Cerebellar nuclear complex (tissue), 1 donor: Measurements from ENCODE around the gene ABCA1.
"Not testable (repeated sequence)": the region's sequence is repeated elsewhere in the genome, so short reads cannot be mapped to it uniquely, and the experiment has no call there.

Experiments
- DNase-seq, 2 experiments: peaks; one replicate each; lab custom pipeline; 2025; lab: John Stamatoyannopoulos, UW

The ABCA1 gene

GRCh38 chr9:104944871-104945270, 16.9 kb upstream of the ABCA1 start:
- DNase-seq, result no peak

DNA sequence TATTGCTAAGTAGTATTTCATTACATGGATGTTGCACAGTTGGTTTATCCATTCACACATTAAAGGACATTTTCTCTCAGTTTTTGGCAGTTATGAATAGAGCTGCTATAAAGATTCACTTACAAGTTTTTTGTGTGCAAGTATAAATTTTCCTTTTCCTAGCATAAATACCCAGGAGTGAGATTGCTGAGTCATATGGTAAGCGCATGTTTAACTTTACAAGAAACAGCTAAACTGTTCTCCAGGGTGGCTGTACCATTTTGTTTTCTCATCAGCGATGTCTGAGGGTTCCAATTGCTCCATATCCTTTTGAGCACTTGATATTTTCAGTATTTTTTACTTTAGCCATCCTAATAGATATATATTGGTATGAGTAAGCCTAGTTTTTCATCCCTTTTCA, 16.4 kb upstream of the ABCA1 start:
- no peak for DNase-seq

DNA sequence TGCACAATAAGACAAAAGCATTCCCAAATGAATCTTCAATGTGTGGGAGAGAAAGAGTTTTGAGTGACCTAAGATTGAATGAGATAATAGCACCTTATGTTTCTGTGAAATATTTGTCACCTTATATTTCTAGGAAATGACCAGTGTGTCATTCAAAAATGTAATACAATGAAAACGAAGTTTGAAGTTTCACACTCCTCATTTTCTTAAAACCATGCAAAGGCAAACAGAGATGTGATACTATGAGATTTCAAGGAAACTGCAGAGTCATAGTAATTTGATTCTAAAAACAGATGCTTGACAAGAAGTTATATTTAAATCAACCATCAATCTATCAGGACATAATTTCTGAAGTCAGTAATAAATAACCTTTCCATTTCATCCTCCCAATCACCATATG, 13.6 kb upstream of the ABCA1 start:
- DNase-seq, result no peak

DNA sequence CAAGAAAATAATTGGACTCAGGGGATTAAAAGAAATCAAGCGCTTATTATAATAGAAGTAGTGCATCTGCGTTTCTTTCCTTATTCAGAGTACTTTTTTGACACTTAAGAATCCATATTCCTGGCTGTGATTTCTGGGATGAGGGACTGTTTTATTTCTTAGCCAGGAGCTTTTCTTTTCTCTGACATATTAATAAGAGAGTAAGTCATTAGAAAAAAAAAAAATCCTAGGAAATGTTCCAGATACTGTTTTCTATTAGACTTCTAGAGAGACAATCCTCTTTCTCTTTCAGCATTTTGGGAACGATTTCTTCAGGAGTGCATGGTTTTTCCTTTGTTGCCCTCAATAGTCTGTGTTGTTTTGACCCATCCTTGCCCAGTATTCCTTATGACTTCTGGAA, 8.3 kb upstream of the ABCA1 start:
- no peak for DNase-seq

- DNase-seq, result not testable (repeated sequence)
Observed at GRCh38 chr9:104935501-104935810, 7.5 kb upstream of the ABCA1 start.

GRCh38 chr9:104934691-104935500, 6.9 kb upstream of the ABCA1 start:
- no peak for DNase-seq

- DNase-seq, result not testable (repeated sequence)
Observed at GRCh38 chr9:104933091-104933490, 5.1 kb upstream of the ABCA1 start.

DNA sequence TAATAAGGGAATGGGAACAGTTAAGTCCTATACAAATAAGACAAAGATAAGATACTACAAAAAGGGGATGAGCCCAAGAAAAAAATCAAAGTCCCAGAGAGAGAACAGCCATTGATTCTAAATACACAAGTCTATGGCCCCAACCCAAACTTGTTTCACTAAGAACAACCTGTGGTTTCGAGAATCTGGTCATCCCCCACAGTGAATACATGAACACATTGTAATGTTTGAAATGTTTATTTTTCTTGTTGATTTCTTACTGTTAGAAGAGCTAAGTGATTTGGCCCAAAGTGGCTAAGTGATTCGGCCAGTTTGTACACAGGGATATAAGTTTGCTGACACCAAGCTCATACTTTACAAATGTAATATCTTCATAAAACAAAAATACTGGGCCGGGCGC, 3.3 kb upstream of the ABCA1 start:
- DNase-seq, result no peak

DNA sequence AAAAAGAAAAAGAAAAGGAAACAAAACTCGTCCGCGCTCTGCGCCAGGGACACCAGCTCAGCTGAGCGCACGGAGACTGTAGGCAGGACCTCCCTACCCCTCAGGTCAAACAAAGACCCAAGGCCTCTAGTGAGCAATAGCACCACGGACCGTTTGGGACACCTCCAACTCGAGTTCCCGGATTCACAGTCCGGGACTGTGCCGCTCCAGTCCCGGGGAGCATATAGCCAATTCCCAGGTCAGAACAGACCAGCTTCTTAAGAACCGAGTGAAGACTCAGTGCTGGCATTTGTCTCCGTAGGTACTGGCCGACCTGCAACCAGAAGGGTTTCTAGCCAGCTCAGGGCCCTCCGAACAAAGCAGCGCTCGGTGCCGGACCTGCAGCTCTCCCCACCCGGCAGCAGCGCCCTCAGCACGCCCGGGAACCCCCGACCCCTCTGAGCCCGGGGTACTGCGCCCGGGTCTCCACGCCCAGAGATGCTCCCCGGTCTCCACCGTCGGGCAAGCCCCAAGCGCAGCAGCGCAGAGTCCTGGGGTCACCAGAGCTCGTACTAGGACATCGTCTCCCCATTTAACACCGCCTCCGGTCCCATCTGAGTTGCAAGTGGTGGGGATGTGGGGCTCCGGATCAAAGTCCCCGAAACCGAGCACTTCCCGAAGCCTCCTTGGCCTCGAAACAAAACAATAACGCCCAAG, 591 bp downstream of the ABCA1 start:
- no peak for DNase-seq

DNA sequence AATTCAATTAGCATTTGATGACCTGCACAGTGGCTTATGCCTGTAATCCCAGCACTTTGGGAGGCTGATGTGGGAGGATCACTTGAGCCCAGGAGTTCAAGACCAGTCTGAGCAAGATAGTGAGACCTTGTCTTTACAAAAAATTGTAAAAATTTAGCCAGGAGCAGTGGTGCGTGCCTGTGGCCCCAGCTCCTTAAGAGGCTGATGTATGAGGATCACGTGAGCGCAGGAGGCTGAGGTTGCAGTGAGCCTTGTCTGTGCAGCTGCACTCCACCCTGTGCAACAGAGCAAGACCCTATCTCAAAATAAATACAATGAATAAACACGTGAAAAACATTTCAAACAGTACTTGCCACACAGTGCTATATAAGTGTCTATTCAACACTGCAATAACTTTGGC, 4.2 kb downstream of the ABCA1 start:
- no peak for DNase-seq

DNA sequence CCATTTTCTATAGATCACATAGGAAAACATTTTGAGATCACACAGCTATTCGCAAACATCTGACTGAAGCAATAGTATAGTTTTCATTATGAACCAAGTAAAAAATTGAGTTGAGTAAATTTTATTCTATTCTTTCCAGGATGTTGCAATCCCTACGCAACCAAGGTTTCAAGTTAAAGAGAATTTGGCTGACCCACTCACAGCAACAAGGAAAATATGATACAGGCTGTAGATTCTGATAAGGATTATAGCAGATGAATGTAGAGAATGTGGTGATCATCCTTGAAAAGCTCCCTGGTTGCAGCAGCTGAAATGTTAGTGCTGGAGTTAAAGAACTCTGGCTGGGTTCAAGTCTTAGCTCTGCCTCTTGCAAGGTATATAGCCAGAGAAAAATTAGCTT, 4.7 kb downstream of the ABCA1 start:
- no peak for DNase-seq

DNA sequence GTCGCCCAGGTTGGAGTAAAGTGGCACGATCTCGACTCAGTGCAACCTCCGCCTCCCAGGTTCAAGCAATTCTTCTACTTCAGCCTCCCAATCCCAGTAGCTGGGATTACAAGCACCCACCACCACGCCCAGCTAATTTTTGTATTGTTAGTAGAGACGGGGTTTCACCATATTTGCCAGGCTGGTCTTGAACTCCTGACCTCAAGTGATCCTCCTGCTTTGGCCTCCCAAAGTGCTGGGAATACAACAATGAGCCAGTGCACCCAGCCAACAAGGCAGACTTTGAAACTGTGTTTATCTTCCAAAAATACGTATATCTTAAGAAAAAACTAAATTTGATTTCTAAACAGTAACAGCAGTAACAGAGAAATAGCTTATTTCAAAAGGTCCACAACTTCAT, 5.2 kb downstream of the ABCA1 start:
- not testable (repeated sequence) for DNase-seq

DNA sequence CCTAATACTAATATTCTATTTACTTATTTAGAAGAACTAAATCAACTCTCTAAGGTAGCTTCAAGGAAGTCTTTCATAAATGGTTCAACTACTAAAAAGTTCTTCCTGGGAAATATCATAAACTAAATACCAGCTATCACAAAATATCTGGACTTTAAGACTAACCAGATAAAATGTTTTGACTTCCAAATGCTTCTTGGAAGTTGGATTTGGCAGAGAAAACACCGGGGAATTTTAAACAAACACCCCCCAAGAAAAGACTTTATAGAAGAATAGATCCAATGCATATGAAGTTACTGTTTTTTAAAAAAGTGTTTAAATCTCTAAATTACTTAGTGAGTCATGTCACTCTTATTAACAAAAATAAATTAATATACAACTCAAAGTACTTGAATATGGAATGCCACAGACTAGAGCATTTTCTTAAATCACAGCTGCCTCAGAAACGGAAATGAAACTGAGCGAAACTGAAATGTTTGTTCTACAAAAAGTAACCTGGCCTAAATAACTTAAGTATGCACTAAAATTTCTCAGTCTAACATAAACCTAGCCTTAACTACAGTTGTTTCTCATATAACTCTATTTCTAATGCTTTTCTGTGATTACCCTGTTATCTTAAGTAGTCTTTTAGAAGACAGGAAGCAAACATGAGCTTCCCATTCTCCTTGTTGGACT, 6.8 kb downstream of the ABCA1 start:
- DNase-seq, result no peak

DNA sequence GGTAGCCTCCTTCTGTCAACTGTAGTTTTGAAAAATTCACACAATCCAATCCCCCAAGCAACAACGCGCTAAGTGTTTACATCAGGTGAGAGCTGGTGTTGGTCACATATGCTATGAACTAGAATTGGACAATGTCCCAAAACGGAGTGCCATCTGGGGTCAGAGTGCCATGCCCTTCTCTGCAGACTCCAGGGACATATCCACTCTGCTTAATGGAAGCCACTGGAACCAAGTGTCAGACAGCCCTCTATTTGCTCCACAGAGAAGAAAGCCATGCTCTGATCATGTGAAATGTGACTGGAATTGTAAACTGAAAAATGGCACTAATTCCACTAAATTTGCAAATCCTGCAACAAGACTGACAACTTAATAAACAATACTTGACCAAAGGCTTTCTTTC, 12.2 kb downstream of the ABCA1 start:
- no peak for DNase-seq

DNA sequence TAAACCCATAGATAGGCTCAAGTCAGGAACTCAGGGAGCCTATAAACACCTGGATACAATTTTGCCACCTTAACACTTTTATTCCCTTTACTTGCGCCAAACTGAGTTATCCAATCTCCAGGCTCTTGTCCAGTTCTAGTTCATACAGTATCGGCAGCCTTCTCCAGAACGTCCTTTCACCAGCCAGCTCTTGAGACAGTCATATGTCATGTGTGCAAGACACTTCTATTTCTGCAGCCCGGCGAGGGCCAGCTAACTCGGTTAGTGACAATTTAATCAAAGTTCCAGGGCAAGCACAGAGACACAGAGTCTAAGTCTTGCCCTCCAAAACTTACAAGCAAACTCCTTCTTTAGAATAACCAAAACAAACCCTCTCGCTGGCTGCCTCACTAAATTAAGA, 12.9 kb downstream of the ABCA1 start:
- DNase-seq, result no peak

DNA sequence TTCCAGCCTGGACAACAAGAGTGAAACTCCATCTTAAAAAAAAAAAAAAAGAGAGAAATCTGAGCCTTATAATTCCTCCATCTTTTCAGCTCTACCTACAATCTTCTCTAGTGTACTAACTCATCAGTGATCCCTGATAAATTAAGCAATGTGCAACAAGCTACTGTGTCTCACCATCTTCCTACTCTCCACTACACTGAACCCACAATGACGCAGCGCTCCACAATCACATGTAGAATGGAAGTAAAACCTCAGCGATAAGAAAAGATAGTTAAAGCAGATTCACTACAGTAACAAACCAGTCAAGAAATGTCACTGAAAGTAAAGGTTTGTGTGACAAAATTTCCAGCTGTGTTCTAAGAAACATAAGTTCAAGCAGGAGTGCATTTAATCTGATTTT, 13.5 kb downstream of the ABCA1 start:
- DNase-seq, result no peak

DNA sequence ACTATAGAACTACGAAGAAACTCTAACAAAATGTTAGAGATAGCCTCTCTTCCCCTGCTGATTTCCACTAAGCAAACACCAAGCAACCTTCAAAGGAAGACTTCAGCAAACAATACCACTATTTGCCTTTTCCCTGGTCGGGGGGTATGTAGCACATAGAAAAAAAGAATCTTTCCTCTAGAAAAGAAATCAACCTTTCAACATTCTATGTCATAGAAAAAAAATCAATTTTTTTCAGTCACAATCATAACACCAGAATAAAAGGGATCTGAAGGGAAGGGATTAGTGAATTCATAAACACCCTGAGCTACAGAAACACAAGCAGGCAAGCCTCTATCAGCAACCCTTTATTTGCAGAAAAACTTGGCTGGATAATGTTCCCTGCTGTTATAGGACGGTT, 15.3 kb downstream of the ABCA1 start:
- DNase-seq, result no peak

- DNase-seq, result no peak
Observed at GRCh38 chr9:104911032-104911607, 16.8 kb downstream of the ABCA1 start.

GRCh38 chr9:104907278-104907951, 20.5 kb downstream of the ABCA1 start:
- DNase-seq, result no peak

GRCh38 chr9:104906441-104907277, 21.3 kb downstream of the ABCA1 start:
- no peak for DNase-seq

GRCh38 chr9:104905931-104906330, 22.0 kb downstream of the ABCA1 start:
- DNase-seq, result no peak
